KMS-11 (cell line): ENCODE data around the gene GATM.

Experiments
- H2AFZ ChIP-seq: fragments of 200-600 bp; sonication (generic); 2 replicates; pipeline ENCODE4 v1.6.1; 2016; ENCODE audit warnings: antibody characterized with exemption, mixed run types, low read depth
- H3K27ac ChIP-seq: fragments of 200-600 bp; sonication (generic); 2 replicates; pipeline ENCODE4 v1.6.1; 2016; ENCODE audit warnings: mild to moderate bottlenecking, mixed run types
- H3K27me3 ChIP-seq: fragments of 200-600 bp; sonication (generic); 2 replicates; pipeline ENCODE4 v1.6.1; 2017; ENCODE audit warnings: mild to moderate bottlenecking, low read depth, mixed run types, moderate library complexity; ENCODE audit not compliant: insufficient read depth
- H3K36me3 ChIP-seq: fragments of 200-600 bp; sonication (generic); 2 replicates; pipeline ENCODE4 v1.6.1; 2017; ENCODE audit warnings: mild to moderate bottlenecking, mixed run types; ENCODE audit not compliant: insufficient read depth
- H3K4me1 ChIP-seq: fragments of 200-600 bp; sonication (generic); 2 replicates; pipeline ENCODE4 v1.6.1; 2016; ENCODE audit warnings: mild to moderate bottlenecking, low read depth, mixed run types; ENCODE audit not compliant: poor library complexity, severe bottlenecking
- H3K4me2 ChIP-seq: fragments of 200-600 bp; sonication (generic); 2 replicates; pipeline ENCODE4 v1.7.0; 2016; ENCODE audit warnings: mild to moderate bottlenecking, mixed run types
- H3K4me3 ChIP-seq: fragments of 200-600 bp; sonication (generic); IDR thresholded peaks from 2 replicates; pipeline ENCODE4 v1.6.1; 2017; ENCODE audit warnings: low read depth, low read length, mixed read lengths; ENCODE audit not compliant: insufficient read depth
- H3K79me2 ChIP-seq: fragments of 200-600 bp; sonication (generic); 2 replicates; pipeline ENCODE4 v1.6.1; 2016; ENCODE audit warnings: low read depth, mixed run types; ENCODE audit not compliant: insufficient read depth
- H3K9ac ChIP-seq: fragments of 200-600 bp; sonication (generic); 2 replicates; pipeline ENCODE4 v1.6.1; 2016; ENCODE audit warnings: mild to moderate bottlenecking, mixed run types
- H4K20me1 ChIP-seq: fragments of 200-600 bp; sonication (generic); 2 replicates; pipeline ENCODE4 v1.6.1; 2016; ENCODE audit warnings: mild to moderate bottlenecking, mixed run types; ENCODE audit not compliant: insufficient read depth
- CTCF ChIP-seq: fragments of 200-600 bp; sonication (generic); conservative IDR thresholded peaks from 2 replicates; pipeline ENCODE4 v1.6.1; 2017; ENCODE audit warnings: low read depth, mild to moderate bottlenecking, antibody characterized with exemption, low read length, moderate library complexity, mixed read lengths

Gene GATM

GRCh38 chr15:45328663-45329062 lies 49.7 kb downstream of the GATM start:
- no peak overlapping the region for H3K9ac ChIP-seq
- H3K4me3 ChIP-seq, result no peak overlapping the region
- H4K20me1 ChIP-seq, result no peaks in the 10 kb centered on the region
- no peaks in the 10 kb centered on the region for H3K36me3 ChIP-seq
- H3K79me2 ChIP-seq, result no peaks in the 10 kb centered on the region
- TF ChIP-seq CTCF, result no peak
- no peak overlapping the region for H2AFZ ChIP-seq
- no peaks in the 10 kb centered on the region for H3K4me1 ChIP-seq
- no peaks in the 10 kb centered on the region for H3K27me3 ChIP-seq
- H3K4me2 ChIP-seq, result no peak overlapping the region
- no peak overlapping the region for H3K27ac ChIP-seq

GRCh38 chr15:45326741-45327140 lies 51.6 kb downstream of the GATM start:
- no peak overlapping the region for H3K9ac ChIP-seq
- no peak overlapping the region for H3K4me3 ChIP-seq
- no peak overlapping the region for H3K4me2 ChIP-seq
- no peak for TF ChIP-seq CTCF
- H3K27me3 ChIP-seq, result no peaks in the 10 kb centered on the region
- H3K36me3 ChIP-seq, result no peaks in the 10 kb centered on the region
- H3K4me1 ChIP-seq, result no peaks in the 10 kb centered on the region
- H3K79me2 ChIP-seq, result no peaks in the 10 kb centered on the region
- no peaks in the 10 kb centered on the region for H4K20me1 ChIP-seq
- no peak overlapping the region for H2AFZ ChIP-seq
- H3K27ac ChIP-seq, result no peak overlapping the region

GRCh38 chr15:45326280-45326679 lies 52.1 kb downstream of the GATM start:
- no peaks in the 10 kb centered on the region for H3K36me3 ChIP-seq
- TF ChIP-seq CTCF, result no peak
- no peaks in the 10 kb centered on the region for H4K20me1 ChIP-seq
- H2AFZ ChIP-seq, result no peak overlapping the region
- no peak overlapping the region for H3K4me2 ChIP-seq
- H3K4me3 ChIP-seq, result no peak overlapping the region
- no peaks in the 10 kb centered on the region for H3K27me3 ChIP-seq
- no peaks in the 10 kb centered on the region for H3K79me2 ChIP-seq
- no peak overlapping the region for H3K27ac ChIP-seq
- no peak overlapping the region for H3K9ac ChIP-seq
- H3K4me1 ChIP-seq, result no peaks in the 10 kb centered on the region

- Histone ChIP-seq H3K79me2 (no peaks in the 10 kb centered on the region), H3K27ac (no peak overlapping the region), H4K20me1 (no peaks in the 10 kb centered on the region), H3K9ac (no peak overlapping the region), H3K27me3 (no peaks in the 10 kb centered on the region), H3K36me3 (no peaks in the 10 kb centered on the region), H3K4me2 (no peak overlapping the region), H2AFZ (no peak overlapping the region), H3K4me3 (no peak overlapping the region), H3K4me1 (no peaks in the 10 kb centered on the region)
- no peak for TF ChIP-seq CTCF
These were observed 57.7 kb downstream of the GATM start for GRCh38 chr15:45320581-45321205.
